NCI-H2107 treated with DMSO at 0.1 percent for 48 hours (cell line): ENCODE results near the gene BCAS1.

Experiments used
- DNase-seq: peaks from one replicate; lab custom pipeline; 2025; ENCODE audit not compliant: unreplicated experiment; lab: John Stamatoyannopoulos, UW

The BCAS1 gene

GRCh38 chr20:53967527-53967926, 102.9 kb downstream of the BCAS1 start:
- DNase-seq = no peak

GRCh38 chr20:53966774-53967398, 103.5 kb downstream of the BCAS1 start:
- no peak for DNase-seq

GRCh38 chr20:53964501-53965253, 105.7 kb downstream of the BCAS1 start:
- no peak for DNase-seq

- DNase-seq = no peak
Observed at GRCh38 chr20:53964067-53964466, 106.3 kb downstream of the BCAS1 start.

GRCh38 chr20:53963635-53964034, 106.8 kb downstream of the BCAS1 start:
- no peak for DNase-seq

GRCh38 chr20:53962388-53962787, 108.0 kb downstream of the BCAS1 start:
- no peak for DNase-seq

GRCh38 chr20:53961527-53961926, 108.9 kb downstream of the BCAS1 start:
- DNase-seq = no peak

GRCh38 chr20:53960579-53961272, 109.7 kb downstream of the BCAS1 start:
- no peak for DNase-seq

- DNase-seq = no peak
Observed at GRCh38 chr20:53959911-53960578, 110.3 kb downstream of the BCAS1 start.

GRCh38 chr20:53958260-53958659, 112.1 kb downstream of the BCAS1 start:
- no peak for DNase-seq

- no peak for DNase-seq
Observed at GRCh38 chr20:53957451-53958172, 112.8 kb downstream of the BCAS1 start.

- no peak for DNase-seq
Observed at GRCh38 chr20:53956013-53956715, 114.2 kb downstream of the BCAS1 start.

- no peak for DNase-seq
Observed at GRCh38 chr20:53954723-53955658, 115.4 kb downstream of the BCAS1 start.

GRCh38 chr20:53952528-53953096, 117.8 kb downstream of the BCAS1 start:
- DNase-seq = no peak

GRCh38 chr20:53950578-53950977, 119.8 kb downstream of the BCAS1 start:
- no peak for DNase-seq

GRCh38 chr20:53950031-53950430, 120.4 kb downstream of the BCAS1 start:
- no peak for DNase-seq

GRCh38 chr20:53949319-53949839, 121.0 kb downstream of the BCAS1 start:
- DNase-seq = no peak
